MM.1S (cell line): ENCODE results near the gene MAP1LC3B2.

Experiments
- CTCF ChIP-seq: fragments of 300-600 bp; sonication (generic); IDR thresholded peaks from 2 replicates; pipeline ENCODE4 v1.5.1; 2016; ENCODE audit warnings: antibody characterized with exemption, low read length, mixed read lengths
- EZH2phosphoT487 ChIP-seq: fragments of 300-600 bp; sonication (generic); IDR thresholded peaks from 2 replicates; pipeline ENCODE4 v1.6.1; 2018; ENCODE audit warnings: antibody characterized with exemption, low read length

GRCh38 chr12:116551151-116551550 lies 8.0 kb upstream of the MAP1LC3B2 start:
- no peak for TF ChIP-seq EZH2phosphoT487
- no peak for TF ChIP-seq CTCF
